Measurements from ENCODE around the gene MGARP.

DNA sequence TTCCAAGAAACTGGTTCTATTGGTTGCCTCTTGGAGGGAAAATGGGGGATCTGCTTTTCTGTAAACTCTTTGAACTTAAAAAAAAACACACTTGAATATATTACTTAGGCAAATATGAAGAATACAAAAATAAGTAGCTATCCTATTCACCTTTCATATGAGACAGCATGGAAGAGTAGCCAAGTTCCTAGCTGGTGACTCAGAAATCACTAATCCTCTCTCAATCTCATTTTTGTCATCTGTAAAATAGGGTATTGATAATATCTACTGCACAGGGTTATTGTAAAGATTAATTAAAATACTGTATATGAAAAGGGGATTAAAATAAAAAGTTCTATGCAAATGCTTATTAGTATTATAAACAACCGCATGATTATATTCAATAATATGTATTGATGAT lies 12.7 kb downstream of the MGARP start:
- no peak for TF ChIP-seq EZH2 (IDR thresholded peaks at IDR 0.05; ENCODE audit: low read length)
- TF ChIP-seq, protein P1, sequence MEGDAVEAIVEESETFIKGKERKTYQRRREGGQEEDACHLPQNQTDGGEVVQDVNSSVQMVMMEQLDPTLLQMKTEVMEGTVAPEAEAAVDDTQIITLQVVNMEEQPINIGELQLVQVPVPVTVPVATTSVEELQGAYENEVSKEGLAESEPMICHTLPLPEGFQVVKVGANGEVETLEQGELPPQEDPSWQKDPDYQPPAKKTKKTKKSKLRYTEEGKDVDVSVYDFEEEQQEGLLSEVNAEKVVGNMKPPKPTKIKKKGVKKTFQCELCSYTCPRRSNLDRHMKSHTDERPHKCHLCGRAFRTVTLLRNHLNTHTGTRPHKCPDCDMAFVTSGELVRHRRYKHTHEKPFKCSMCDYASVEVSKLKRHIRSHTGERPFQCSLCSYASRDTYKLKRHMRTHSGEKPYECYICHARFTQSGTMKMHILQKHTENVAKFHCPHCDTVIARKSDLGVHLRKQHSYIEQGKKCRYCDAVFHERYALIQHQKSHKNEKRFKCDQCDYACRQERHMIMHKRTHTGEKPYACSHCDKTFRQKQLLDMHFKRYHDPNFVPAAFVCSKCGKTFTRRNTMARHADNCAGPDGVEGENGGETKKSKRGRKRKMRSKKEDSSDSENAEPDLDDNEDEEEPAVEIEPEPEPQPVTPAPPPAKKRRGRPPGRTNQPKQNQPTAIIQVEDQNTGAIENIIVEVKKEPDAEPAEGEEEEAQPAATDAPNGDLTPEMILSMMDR (optimal IDR thresholded peaks at IDR 0.05 in 1 of 3, IDR thresholded peaks at IDR 0.05 in 1 of 3, conservative IDR thresholded peaks at IDR 0.05 in 1 of 3; ENCODE audit: extremely low read depth in 1 of 3, insufficient read depth in 2 of 3, low read length in 3 of 3): no peak
